Measurements from ENCODE around the gene SAA4. TPM values are rescaled to one million over a fixed set of nuclear protein-coding genes. Genes with fewer than 3 reads are reported as not detected.
"Not testable (repeated sequence)": the region's sequence is repeated elsewhere in the genome, so short reads cannot be mapped to it uniquely, and the experiment has no call there.

Gene SAA4
- total RNA-seq, 1 experiment from 2014 or later, result 0.50 TPM

DNA sequence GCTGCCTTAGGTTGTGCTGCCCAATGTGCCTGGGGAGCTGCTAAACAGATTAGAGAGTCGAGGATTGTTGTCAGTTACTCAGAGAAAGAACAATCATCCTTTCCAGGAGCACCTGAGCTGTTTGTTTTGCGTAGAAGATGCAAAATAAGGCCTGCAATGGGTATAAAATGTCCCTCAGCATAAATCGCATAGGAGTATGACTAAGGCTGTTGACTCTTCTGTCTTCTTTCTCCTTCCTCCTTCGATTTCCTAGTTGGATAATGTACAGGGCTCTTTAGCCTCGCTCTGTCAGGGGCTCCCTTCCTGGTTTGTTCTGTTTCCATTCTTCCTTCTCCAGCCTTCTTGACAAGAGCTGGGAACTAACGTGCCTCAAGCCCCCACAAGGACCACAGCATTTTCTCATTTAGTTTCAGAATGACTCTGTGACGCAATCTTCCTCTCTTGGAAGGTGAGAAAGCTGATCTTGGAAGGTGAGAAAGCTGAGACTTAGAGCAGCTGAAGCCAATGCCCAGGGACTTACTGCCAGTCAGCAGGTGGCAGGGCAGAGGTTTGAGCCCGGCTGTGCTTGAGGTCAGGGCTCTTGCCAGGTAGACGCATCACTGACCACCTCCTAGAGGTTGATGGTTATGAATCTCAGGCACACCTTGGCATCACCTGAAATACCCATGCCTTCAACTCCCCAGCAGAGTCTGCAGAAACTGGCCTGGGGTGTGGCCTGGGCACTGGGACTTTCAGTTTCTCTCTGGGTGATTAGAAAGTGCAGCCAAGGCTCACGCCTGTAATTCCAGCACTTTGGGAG lies 30.9 kb upstream of the SAA4 start:
- DNase-seq (ENCODE audit: low spot score); CTCF ChIA-PET; POLR2A ChIA-PET; ATAC-seq; H3K36me3 Mint-ChIP-seq; H3K4me1 Mint-ChIP-seq; H3K9me3 Mint-ChIP-seq; H3K4me3 Mint-ChIP-seq; H3K27me3 Mint-ChIP-seq (ENCODE audit: low read depth); H3K27ac Mint-ChIP-seq: not testable (repeated sequence)

DNA sequence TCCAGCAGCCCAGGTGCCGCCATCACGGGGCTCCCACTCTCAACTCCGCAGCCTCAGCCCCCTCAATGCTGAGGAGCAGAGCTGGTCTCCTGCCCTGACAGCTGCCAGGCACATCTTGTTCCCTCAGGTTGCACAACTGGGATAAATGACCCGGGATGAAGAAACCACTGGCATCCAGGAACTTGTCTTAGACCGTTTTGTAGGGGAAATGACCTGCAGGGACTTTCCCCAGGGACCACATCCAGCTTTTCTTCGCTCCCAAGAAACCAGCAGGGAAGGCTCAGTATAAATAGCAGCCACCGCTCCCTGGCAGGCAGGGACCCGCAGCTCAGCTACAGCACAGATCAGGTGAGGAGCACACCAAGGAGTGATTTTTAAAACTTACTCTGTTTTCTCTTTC lies 29.3 kb upstream of the SAA4 start, which contains the start of gene SAA1:
Gene SAA1 (plus strand): TSS at position 316 of the 400 bp plus-strand sequence. CDS start 624 bp downstream, outside the sequence.
- DNase-seq (ENCODE audit: low spot score), result no peak
- Mint-ChIP-seq H3K4me1 (peaks cover 7% of the 10 kb centered on the region; the same call in 1 of the 2 replicates), H3K36me3 (no peaks in the 10 kb centered on the region), H3K4me3 (no peak within 1 kb of the TSS), H3K27me3 (ENCODE audit: low read depth) (no peaks in the 10 kb centered on the region), H3K9me3 (no peaks in the 10 kb centered on the region), H3K27ac (no peak within 1 kb of the TSS)
- POLR2A ChIA-PET, result no interaction called here
- CTCF ChIA-PET, result interaction anchor here (1.0 to 2.4 kb wide), 4 partner anchors 22 to 456 kb away, joined by 4 to 7 read pairs (median 4); no protein-coding TSS in a partner anchor
- TF ChIP-seq NR2C2 (CRISPR knock-in tag; IDR thresholded peaks at IDR 0.05), result no peak
- TF ChIP-seq, protein P1, sequence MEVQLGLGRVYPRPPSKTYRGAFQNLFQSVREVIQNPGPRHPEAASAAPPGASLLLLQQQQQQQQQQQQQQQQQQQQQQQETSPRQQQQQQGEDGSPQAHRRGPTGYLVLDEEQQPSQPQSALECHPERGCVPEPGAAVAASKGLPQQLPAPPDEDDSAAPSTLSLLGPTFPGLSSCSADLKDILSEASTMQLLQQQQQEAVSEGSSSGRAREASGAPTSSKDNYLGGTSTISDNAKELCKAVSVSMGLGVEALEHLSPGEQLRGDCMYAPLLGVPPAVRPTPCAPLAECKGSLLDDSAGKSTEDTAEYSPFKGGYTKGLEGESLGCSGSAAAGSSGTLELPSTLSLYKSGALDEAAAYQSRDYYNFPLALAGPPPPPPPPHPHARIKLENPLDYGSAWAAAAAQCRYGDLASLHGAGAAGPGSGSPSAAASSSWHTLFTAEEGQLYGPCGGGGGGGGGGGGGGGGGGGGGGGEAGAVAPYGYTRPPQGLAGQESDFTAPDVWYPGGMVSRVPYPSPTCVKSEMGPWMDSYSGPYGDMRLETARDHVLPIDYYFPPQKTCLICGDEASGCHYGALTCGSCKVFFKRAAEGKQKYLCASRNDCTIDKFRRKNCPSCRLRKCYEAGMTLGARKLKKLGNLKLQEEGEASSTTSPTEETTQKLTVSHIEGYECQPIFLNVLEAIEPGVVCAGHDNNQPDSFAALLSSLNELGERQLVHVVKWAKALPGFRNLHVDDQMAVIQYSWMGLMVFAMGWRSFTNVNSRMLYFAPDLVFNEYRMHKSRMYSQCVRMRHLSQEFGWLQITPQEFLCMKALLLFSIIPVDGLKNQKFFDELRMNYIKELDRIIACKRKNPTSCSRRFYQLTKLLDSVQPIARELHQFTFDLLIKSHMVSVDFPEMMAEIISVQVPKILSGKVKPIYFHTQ (CRISPR knock-in tag; IDR thresholded peaks at IDR 0.05), result no peak
- no peak for TF ChIP-seq ZNF138 (CRISPR knock-in tag; conservative IDR thresholded peaks at IDR 0.05)
- TF ChIP-seq, protein P2, sequence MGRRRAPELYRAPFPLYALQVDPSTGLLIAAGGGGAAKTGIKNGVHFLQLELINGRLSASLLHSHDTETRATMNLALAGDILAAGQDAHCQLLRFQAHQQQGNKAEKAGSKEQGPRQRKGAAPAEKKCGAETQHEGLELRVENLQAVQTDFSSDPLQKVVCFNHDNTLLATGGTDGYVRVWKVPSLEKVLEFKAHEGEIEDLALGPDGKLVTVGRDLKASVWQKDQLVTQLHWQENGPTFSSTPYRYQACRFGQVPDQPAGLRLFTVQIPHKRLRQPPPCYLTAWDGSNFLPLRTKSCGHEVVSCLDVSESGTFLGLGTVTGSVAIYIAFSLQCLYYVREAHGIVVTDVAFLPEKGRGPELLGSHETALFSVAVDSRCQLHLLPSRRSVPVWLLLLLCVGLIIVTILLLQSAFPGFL (CRISPR knock-in tag; IDR thresholded peaks at IDR 0.05; ENCODE audit: borderline replicate concordance), result no peak
- TF ChIP-seq, protein P3, sequence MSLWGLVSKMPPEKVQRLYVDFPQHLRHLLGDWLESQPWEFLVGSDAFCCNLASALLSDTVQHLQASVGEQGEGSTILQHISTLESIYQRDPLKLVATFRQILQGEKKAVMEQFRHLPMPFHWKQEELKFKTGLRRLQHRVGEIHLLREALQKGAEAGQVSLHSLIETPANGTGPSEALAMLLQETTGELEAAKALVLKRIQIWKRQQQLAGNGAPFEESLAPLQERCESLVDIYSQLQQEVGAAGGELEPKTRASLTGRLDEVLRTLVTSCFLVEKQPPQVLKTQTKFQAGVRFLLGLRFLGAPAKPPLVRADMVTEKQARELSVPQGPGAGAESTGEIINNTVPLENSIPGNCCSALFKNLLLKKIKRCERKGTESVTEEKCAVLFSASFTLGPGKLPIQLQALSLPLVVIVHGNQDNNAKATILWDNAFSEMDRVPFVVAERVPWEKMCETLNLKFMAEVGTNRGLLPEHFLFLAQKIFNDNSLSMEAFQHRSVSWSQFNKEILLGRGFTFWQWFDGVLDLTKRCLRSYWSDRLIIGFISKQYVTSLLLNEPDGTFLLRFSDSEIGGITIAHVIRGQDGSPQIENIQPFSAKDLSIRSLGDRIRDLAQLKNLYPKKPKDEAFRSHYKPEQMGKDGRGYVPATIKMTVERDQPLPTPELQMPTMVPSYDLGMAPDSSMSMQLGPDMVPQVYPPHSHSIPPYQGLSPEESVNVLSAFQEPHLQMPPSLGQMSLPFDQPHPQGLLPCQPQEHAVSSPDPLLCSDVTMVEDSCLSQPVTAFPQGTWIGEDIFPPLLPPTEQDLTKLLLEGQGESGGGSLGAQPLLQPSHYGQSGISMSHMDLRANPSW (CRISPR knock-in tag; conservative IDR thresholded peaks at IDR 0.05; ENCODE audit: low read depth), result no peak
- no peak for TF ChIP-seq TEAD4 (CRISPR knock-in tag; IDR thresholded peaks at IDR 0.05)
- TF ChIP-seq OVOL2 (CRISPR knock-in tag; IDR thresholded peaks at IDR 0.05; ENCODE audit: borderline replicate concordance), result no peak
- no peak for TF ChIP-seq GABPB1 (CRISPR knock-in tag; IDR thresholded peaks at IDR 0.05)
- ATAC-seq, result no peak

DNA sequence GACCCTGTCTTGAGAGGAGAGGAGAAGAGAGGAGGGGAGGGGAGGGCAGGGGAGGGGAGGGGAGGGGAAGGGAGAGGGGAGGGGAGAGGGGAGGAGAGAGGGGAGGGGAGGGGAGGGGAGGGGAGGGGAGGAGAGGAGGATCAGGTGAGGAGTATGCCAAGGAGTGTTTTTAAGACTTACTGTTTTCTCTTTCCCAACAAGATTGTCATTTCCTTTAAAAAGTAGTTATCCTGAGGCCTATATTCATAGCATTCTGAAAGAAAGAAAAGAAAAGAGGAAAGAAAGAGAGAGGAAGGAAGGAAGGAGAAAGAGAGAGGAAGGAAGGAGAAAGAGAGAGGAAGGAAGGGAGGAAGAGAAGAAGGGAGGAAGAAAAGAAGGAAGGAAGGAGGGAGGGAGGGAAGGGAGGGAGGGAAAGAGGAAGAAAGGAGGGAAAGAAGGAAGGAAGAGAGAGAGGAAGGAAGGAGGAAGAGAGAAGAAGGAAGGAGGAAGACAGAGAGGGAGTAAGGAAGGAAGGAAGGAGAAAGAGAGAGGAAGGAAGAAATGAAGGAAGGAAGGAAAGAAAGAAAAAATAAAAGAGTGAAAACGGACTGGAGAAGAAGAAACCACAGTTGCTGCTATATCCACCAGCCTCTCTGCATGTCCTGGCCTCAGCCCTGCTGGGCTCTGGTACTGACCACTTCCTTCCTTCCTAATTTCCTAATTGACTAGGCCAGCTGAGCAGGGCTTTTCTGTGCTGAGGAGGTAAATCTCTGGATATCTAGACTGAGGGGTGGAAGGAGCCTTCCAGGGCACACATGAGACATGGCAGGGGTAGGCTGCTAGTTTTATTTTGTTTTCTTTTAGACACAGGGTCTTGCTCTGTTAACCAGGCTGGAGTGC lies 28.3 kb upstream of the SAA4 start:
- H3K36me3 Mint-ChIP-seq, result no peaks in the 10 kb centered on the region
- peaks cover 7% of the 10 kb centered on the region; the same call in 1 of the 2 replicates for H3K4me1 Mint-ChIP-seq
- CTCF ChIA-PET, result interaction anchor here (1.2 to 2.4 kb wide), 4 partner anchors 21 to 457 kb away, joined by 4 to 7 read pairs (median 4); no protein-coding TSS in a partner anchor
- no peak for ATAC-seq
- H3K27me3 Mint-ChIP-seq (ENCODE audit: low read depth), result no peaks in the 10 kb centered on the region
- DNase-seq (ENCODE audit: low spot score), result no peak
- POLR2A ChIA-PET, result no interaction called here
- H3K27ac Mint-ChIP-seq, result no peak overlapping the region
- H3K4me3 Mint-ChIP-seq, result no peak overlapping the region
- H3K9me3 Mint-ChIP-seq, result no peaks in the 10 kb centered on the region
- TF ChIP-seq, protein P4, sequence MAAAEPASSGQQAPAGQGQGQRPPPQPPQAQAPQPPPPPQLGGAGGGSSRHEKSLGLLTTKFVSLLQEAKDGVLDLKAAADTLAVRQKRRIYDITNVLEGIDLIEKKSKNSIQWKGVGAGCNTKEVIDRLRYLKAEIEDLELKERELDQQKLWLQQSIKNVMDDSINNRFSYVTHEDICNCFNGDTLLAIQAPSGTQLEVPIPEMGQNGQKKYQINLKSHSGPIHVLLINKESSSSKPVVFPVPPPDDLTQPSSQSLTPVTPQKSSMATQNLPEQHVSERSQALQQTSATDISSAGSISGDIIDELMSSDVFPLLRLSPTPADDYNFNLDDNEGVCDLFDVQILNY (CRISPR knock-in tag; IDR thresholded peaks at IDR 0.05), result no peak
- TF ChIP-seq GABPB1 (CRISPR knock-in tag; IDR thresholded peaks at IDR 0.05) (no peak), FOXK1 (CRISPR knock-in tag; IDR thresholded peaks at IDR 0.05) (no peak), ZNF396 (CRISPR knock-in tag; IDR thresholded peaks at IDR 0.05; ENCODE audit: borderline replicate concordance) (no peak), JUN (CRISPR knock-in tag; IDR thresholded peaks at IDR 0.05) (no peak)
- TF ChIP-seq, protein P5, sequence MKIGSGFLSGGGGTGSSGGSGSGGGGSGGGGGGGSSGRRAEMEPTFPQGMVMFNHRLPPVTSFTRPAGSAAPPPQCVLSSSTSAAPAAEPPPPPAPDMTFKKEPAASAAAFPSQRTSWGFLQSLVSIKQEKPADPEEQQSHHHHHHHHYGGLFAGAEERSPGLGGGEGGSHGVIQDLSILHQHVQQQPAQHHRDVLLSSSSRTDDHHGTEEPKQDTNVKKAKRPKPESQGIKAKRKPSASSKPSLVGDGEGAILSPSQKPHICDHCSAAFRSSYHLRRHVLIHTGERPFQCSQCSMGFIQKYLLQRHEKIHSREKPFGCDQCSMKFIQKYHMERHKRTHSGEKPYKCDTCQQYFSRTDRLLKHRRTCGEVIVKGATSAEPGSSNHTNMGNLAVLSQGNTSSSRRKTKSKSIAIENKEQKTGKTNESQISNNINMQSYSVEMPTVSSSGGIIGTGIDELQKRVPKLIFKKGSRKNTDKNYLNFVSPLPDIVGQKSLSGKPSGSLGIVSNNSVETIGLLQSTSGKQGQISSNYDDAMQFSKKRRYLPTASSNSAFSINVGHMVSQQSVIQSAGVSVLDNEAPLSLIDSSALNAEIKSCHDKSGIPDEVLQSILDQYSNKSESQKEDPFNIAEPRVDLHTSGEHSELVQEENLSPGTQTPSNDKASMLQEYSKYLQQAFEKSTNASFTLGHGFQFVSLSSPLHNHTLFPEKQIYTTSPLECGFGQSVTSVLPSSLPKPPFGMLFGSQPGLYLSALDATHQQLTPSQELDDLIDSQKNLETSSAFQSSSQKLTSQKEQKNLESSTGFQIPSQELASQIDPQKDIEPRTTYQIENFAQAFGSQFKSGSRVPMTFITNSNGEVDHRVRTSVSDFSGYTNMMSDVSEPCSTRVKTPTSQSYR (CRISPR knock-in tag; IDR thresholded peaks at IDR 0.05), result no peak
- TF ChIP-seq, protein P6, sequence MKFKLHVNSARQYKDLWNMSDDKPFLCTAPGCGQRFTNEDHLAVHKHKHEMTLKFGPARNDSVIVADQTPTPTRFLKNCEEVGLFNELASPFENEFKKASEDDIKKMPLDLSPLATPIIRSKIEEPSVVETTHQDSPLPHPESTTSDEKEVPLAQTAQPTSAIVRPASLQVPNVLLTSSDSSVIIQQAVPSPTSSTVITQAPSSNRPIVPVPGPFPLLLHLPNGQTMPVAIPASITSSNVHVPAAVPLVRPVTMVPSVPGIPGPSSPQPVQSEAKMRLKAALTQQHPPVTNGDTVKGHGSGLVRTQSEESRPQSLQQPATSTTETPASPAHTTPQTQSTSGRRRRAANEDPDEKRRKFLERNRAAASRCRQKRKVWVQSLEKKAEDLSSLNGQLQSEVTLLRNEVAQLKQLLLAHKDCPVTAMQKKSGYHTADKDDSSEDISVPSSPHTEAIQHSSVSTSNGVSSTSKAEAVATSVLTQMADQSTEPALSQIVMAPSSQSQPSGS (CRISPR knock-in tag; IDR thresholded peaks at IDR 0.05; ENCODE audit: borderline replicate concordance, low read depth), result no peak
